GM21515 (cell line): ENCODE results near the gene KIAA0319L.

Experiments
- ATAC-seq: cut with Tn5 transposase; IDR thresholded peaks from one replicate; pipeline ENCODE4 v1.9.1; 2021; ENCODE audit not compliant: unreplicated experiment

KIAA0319L gene

GRCh38 chr1:35394386-35394785, 162.8 kb downstream of the KIAA0319L start:
- ATAC-seq: no peak

GRCh38 chr1:35390600-35391494, 166.4 kb downstream of the KIAA0319L start:
- ATAC-seq: no peak

- no peak for ATAC-seq
Measured at GRCh38 chr1:35386959-35387358, 170.2 kb downstream of the KIAA0319L start.

GRCh38 chr1:35386290-35386689, 170.9 kb downstream of the KIAA0319L start:
- no peak for ATAC-seq
